NCI-H510A treated with DMSO at 0.1 percent for 48 hours (cell line): ENCODE measurements around the gene WDR35.
"Not testable (repeated sequence)": the region's sequence is repeated elsewhere in the genome, so short reads cannot be mapped to it uniquely, and the experiment has no call there.

Source experiments
- DNase-seq: peaks from one replicate; lab custom pipeline; 2025; lab: John Stamatoyannopoulos, UW

WDR35 gene

DNA sequence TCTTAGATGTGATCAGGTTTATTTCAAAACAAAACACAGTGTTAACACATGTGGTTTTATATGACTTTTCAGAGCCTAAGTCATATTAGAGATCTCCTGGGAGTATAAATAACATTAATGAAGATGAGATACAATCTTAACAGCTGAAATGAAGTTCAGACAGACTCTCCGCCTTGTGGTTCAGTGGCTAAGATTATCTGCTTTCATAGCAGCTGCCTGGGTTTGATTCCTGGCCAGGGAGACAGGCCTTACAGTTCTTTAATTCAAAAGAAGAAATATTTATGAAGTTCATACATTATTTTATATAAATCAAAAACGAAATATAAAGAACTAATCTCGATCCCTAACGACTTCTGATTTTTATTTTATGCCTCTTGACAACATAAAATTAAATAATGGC, 52.9 kb downstream of the WDR35 start:
- no peak for DNase-seq

DNA sequence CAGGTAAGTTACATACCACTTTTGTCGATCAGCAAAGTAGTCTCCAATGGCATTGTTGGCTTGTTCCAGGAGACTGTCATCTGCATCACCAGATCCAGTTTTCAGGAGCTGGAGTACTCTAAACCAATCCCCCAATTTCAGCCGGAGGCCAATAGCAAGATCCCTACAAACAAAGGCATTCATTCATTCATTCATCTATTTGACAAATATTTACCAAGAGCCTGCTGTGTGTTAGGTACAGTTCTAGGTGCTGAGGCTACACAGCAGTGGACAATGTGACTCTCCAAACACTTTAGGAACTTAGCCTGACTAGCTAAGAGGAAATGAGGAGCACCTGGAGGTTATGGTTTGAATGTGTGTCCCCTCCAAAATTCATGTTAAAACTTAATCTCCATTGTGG, 53.7 kb downstream of the WDR35 start:
- DNase-seq: no peak

DNA sequence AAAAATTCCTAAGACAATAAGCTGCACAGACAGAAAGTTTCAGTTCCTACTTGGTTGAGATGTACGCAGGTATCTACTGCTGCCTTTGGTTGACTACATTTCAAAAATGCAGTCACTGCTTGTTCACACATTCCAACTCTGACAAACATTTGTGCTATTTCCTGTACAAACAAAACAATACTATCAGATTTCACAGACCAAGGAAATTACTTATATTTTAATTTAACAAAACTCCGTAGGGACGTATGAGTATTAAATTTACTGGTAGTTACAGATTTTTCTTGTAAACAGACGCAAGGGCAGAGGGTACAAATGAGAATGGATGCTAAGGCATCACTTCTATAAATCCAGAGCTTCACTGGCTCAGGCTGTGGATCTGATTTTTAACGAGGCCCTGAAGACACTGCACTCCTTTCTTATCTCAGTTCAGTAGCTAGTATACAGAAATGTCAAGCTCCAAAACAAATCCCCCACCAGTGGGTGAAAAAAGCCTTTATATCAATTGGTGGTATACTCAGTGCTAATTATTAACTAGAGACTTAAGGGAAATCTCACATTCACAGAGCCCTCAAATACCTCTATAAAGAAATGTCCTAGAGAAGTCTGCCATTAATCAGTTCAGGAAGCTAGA, 56.4 kb downstream of the WDR35 start:
- DNase-seq: no peak

DNA sequence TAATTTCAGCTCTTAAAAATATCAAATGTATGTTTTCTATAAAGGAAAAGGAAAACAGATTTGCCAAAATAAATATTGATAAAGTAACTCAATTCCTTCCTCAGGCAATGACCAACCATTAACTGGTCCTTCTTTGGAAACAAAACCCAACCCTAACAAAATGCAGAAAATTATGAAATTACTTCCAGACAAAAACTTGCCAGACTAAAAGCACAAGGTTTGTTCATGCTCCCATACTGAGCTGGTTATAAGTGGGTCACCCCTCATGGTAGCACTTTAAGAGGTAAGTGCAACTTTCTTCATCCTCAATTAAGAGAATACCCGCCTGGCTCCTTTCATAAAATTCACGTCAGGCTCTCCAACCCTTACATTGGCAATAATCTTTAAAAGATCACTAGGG, 57.0 kb downstream of the WDR35 start:
- no peak for DNase-seq

DNA sequence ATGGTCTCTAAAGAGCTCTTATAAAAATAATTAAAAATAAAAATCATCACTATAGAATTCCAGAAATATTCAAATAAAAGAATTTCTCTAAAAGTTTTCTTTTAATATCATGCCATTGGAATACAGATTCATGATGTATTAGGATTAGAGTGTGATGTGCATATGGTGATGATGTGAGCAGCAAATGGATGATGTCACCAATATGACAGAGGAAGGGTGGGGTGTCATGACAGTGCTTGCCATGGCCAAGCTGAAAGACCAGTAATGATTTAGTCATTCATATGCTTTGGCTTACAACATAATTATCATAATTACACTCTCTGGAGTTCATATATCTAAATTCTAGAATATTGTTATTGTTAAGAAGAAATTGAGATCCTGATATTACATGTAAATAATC, 60.7 kb downstream of the WDR35 start:
- no peak for DNase-seq

DNA sequence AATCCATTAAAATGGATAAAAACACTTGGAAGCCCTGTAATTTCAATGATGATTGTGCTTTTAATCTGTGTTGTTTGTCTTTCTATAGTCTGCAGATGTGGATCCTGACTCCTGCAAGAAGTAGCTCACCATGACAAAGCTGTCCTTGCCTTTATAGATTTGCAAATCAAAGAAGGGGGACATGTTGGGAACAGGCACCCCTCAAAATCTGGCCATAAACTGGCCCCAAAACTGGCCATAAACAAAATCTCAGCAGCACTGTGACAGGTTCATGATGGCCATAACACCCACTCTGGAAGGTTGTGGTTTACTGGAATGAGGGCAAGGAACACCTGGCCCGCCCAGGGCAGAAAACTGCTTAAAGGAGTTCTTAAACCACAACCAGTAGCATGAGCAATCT, 62.1 kb downstream of the WDR35 start:
- DNase-seq: not testable (repeated sequence)

DNA sequence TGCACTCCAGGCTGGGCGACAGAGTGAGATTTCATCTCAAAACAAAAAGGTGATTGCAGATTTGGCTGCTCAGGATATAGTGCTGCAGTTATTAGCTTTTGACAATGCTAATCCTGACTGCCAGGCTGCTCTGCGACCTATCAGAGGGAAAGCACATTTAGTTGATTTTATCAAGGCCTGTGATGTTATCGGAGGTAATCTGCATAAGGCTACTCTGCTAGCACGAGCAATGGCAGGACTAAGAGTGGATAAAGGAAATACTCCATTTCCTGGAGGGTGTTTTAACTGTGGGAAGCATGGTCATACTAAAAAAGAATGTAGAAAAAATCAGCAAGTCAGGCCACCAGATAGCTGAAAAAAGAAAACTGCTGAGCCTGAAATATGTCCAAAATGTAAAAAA, 65.4 kb downstream of the WDR35 start:
- not testable (repeated sequence) for DNase-seq

DNA sequence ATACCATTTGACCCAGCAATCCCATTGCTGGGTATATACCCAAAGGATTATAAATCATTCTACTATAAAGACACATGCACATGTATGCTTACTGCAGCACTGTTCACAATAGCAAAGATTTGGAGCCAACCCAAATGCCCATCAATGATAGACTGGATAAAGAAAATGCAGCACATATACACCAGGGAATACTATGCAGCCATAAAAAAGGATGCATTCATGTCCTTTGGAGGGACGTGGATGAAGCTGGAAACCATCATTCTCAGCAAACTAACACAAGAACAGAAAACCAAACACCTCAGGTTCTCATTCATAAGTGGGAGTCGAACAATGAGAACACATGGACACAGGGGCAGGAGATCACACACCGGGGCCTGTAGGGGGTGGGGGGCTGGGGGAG, 67.7 kb downstream of the WDR35 start:
- DNase-seq: not testable (repeated sequence)

DNA sequence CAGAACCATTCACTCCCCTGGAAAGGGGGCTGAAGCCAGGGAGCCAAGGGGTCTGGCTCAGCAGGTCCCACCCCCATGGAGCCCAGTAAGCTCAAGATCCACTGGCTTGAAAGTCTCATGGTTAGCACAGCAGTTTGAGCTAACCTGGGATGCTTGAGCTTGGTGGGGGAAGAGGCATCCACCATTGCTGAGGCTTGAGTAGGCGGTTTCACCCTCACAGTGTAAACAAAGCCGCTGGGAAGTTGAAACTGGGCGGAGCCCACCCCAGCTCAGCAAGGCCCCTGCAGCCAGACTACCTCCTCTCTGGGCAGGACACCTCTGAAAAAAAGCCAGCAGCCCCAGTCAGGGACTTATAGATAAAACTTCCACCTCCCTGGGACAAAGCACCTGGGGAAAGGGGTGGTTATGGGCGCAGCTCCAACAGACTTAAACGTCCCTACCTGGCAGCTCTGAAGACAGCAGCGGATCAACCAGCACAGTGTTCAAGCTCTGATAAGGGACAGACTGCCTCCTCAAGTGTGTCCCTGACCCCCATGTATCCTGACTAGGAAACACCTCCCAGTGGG, 73.4 kb downstream of the WDR35 start:
- DNase-seq: no peak

DNA sequence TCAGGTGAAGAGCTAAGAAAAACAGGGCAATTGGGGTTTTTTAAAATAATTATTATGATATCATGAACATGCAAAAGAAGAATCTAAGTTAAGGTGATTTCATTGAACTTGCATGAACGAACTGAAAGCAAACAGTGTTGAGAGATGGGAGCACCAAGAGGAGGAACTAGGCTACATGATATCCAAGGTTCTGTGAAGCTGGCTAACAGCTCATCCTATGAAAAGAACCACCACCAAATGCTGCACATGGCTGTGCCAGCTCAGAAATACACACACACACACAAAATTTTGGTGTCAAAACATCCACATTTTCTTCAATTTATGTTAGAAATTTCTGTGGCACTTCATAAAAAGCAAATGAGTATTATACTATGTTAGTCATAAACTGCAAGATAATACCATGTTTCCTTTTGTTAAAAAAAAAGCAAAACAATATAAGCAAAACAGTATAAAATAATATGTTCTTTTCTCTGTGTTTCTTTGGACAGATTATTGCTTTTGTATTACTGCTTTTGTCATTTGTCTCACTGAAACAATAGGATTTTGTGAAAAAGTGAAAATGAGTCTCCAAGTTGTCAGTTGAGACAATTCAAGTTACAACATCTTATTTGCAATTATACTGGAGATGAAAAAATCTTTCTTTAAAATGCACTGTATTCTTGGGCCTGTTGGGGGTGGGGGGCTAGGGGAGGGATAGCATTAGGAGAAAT, 75.5 kb downstream of the WDR35 start:
- DNase-seq: no peak

DNA sequence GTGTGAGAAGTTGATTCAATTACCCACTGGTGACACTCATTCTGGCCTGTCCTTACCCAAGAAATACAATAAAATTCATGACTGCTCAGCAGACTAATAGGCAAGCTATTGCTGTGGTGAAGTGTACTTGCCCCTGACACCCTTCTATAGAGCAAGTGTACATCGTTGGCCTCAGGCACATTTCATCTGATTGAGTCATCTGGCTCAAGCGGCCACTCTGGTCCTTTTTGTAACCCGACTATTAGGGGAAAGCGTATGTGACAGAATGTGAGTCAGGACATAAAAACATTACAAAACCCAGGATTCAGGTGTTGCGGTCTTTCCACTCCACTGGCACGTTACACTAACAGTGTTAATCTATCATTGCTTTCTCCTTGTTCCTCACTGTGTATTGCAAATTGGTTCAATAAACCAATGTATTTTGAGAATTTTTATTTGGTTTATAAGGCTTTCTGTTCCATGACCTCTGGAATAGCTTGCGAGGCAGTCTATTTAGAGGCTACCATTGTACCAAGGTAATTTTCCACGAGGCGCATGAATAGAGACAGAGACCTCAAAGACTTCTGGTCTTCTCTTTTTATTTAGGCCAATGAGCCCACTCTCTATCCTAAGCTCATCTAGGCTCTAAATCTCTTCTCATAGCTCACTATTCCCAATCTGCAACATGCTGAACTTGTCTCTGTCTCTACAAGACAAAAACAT, 77.9 kb downstream of the WDR35 start:
- no peak for DNase-seq

DNA sequence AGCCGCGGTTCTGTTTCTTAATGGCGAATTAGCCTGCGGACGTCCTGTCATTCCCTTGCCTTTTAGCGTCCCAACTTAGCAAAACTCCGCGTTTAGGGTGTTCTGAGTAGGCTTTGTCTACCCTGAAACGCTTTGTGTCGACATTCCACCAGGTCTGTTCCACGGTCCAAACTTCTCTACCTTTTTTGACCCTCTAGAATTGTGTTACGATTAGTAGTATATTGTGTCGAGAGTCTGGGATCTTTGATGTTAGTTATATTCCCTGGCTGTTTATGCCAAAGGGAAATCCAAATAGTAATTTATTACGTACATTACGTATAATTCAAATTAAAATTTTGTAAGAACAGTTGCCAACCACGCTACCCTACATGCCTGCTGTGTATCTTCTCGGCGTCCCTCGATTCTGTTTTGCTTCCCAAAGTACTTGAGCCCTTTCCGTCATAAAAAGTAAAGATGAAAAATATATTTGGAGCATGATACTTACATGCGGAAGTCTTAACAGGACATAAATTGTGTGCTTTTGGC, 87.6 kb downstream of the WDR35 start:
- DNase-seq: no peak

DNA sequence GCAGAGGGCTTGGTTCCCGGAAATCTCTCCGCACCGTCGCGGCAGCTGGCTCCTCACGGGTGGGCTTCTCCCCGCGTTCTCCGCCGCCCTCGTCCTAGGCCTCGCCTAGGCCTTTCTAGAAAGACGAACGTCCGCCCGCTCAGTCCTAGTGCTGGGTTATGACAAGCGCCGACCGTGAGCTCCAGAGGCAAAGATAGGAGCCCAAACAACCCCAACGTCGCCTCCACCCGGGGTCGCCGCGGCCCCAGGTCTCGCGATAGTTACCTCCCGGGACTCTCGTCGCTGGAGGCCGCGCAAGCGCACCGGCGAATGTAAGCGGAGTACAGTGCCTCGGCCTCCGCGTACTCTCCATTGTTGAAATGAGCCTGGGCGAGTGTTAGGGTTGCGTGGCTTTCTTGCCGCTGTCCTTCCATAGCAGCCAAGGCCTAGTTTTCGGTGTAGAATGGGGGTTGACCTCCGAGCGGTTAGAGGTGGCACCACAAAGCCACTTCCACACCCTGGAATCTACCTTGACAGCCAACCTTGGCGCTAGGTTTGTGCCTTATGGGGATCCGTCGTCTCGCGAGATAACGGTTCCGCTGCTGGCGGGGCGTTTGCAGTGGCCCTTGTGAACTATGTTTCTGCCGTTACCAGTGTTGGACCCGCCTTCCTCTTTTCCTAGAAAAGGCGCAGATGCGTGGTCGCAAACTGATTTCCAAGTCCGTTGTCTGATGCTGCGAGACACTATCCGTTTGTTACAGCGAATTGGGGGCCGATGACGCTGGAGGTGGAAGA, 88.3 kb downstream of the WDR35 start, which contains the start of gene TTC32:
TTC32 (minus strand) TSS at position 542 of the 774 bp plus-strand sequence; CDS start at position 413, 129 bp downstream.
- DNase-seq: peak; percentile 96

DNA sequence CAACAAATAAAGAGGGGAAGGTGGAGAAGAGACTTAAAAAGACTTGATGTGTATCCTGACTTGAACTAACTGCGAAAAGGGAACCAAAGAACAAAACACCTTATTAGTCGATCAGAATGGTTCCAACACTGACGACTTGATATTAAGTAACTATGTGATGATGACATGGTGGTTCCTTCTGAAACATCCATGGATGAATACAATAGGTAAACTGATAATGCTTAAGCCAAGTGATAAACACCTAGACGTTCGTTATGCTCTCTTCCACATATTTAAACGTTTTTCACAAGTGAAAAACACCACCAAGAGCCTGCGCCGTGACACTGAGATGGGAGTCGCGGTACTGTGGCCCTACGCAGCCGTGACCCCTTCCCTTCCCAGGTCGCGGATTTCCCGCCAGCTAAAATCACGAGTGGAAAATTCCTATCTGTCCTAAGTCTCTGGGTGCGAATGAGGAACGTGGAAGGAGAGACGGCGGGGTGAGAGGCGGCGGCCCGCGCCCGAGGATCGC, 88.9 kb downstream of the WDR35 start:
- DNase-seq: no peak

DNA sequence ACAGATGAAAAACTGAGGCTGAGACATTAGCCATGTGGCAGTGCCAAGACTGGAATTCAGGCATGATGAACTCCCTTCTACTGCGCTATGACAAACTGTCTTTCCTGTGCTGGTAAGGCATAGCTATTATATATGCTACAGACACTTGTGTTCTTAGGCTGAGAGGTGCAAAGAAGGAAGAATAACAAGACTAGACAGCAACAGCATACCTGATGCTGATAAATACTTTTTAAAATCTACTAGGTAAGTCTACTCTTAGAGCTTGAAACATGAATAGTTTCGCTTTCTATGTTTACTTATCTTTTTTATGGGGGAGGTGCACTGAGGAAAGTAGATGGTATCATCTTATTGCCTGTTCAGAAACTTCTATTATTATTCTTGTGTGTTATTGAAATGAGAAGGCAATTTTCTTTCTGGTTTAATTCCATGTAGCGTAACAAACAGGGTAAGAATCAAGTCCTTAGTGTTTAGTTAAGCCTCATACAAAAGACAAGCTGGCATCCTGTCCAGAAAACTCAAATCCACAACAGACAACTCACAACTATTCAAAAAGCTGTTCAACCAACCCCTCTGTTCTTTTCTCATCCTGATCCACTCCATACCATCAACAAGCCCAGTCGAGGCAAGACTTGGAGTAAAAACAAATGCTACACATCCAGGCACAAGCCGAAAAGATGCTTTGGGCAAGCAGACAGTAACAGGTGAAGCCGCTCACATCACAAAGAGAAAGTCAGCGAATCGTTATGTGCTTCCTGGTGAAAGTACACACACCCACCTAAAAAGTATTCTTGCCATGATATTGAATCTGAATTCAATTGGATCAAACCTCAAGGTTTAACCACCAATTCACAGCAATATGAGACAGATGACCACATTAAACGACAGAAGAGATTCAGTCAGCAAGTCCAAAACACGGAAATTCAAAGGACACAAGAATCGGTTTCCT, 89.6 kb downstream of the WDR35 start:
- peak; percentile 46 for DNase-seq

DNA sequence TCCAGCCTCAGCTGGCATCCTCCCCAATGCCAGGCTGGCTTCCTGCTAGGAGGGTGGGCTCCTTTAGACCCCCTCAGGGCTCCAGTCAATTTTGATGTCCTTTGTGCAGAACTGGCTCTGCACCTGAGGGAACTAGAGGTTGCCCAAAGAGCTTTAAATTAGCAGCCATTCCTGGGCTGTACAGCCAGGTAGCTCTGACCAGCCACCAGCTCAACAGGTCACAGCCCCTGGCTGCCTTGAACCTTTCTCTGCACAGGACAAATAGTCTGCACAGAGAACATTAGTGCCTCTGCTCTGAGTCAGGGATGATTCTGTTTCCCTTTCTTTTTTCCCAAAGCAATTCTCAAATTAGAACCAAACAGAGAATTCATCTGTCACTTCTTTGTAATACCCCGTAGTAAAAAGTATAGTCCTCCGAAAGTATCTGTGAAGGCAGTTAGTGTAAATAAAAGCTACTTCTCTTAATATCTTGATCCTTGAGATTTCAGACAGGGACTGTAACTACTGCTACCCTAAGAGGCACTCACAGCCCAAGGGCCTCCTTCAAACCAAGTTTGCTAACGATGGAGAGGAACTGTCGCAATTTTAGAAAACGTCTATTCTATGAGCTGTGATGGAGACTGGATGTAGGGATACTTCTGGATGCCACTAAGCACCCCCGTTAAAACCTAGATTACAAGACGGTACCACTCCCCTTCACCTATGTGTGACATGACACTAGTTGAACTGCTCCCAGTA, 91.1 kb downstream of the WDR35 start:
- DNase-seq: no peak

DNA sequence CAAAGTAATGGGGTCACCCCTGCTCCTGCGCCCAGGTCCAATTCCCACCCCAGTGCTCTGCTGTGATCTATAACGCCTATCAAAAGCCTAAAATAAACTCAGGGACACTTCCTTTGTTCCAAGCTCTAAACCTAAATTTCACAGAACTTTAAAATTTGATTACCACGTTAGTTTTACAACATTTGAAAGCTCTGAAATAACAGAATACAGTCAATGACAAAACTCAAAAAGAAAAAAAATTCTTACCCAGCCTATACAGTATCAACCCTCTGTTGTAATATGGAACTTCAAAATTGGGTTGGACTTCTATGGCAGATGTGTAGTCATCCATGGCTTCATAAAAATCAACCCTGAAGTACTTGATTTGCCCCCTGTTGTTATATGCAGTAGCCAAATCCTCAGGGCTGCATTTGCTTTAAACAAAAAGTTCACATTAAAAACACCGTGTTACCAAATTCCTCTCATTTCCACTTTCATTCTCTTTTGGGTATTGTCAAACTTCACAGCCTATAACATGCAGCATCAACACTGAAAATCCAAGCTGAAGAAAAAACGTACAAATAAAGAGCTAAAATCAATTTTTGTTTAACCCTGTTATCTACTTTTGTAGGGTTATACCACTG, 92.2 kb downstream of the WDR35 start:
- DNase-seq: no peak

DNA sequence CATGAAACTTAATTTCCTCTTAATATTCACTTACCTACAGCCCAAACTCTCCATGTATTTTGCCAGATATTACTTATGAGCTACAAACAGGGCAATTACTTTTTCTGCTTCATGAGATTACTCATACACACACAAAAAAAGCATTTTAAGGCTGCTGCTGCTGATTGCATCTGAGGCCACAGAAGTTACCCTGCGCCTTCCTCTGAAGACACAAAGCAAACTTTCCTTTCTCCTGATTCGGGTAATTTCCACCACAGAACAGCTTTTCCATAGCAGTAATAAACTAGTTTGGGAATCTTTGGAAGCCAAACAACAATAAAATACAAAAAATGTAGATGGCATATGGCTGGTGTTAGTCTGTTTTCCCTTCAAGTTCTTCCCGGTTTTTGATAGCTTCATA, 94.4 kb downstream of the WDR35 start:
- DNase-seq: no peak

DNA sequence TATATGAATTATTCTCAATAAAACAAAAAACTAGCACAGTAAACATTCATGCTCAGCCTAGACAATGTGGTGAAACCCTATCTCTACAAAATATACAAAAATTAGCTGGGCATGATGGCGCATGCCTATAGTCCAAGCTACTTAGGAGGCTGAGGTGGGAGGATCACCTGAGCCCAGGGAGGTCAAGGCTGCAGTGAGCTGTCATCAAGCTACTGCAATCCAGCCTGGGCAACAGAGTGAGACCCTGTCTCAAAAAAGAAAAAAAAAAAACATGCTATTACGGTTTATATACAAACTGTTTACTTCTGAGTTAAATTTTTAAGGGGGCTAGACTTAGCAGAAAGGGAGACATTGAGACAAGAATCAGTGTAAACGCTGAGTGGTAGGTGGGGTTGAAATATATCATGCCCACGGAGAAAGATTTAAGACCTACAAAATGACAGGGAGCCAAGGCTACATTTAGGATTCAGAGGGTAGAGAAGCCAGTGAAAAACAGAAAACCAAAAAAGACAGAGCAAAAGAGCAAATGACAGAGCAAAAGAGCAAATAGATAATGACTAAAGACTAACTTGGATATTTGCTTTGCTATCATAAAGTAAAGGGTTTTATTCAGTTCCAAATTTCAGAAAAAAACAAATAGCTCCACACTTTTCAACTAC, 95.6 kb downstream of the WDR35 start:
- no peak for DNase-seq
